Stimulated activated effector memory CD8-positive, alpha-beta T cell treated with anti-CD3 and anti-CD28 coated beads, Interleukin-12 subunit alpha, Interleukin-12 subunit beta, amount 100 ng/mL, for 72 hours (primary cell): ENCODE results near the gene ST7.
"Not testable (repeated sequence)": the region's sequence is repeated elsewhere in the genome, so short reads cannot be mapped to it uniquely, and the experiment has no call there.

Experiments
- ATAC-seq: fragments of 150-1000 bp; cut with Tn5 transposase; 2 replicates; pipeline ENCODE4 v1.10.0; 2021
- DNase-seq, 2 donors: peaks; one replicate each; pipeline ENCODE4 v3.0.0; 2021 to 2022; ENCODE audit warnings: low spot score in 2 of 2
- H3K27ac Mint-ChIP-seq: one replicate; pipeline ENCODE4 v1.8.0; 2022; ENCODE audit warnings: mild to moderate bottlenecking, mixed read lengths
- H3K36me3 Mint-ChIP-seq: one replicate; pipeline ENCODE4 v1.8.0; 2022; ENCODE audit warnings: mild to moderate bottlenecking, mixed read lengths
- H3K4me1 Mint-ChIP-seq: one replicate; pipeline ENCODE4 v1.8.0; 2022; ENCODE audit warnings: mixed read lengths
- H3K4me3 Mint-ChIP-seq: one replicate; pipeline ENCODE4 v1.8.0; 2022; ENCODE audit warnings: mild to moderate bottlenecking, mixed read lengths
- H3K9me3 Mint-ChIP-seq: one replicate; pipeline ENCODE4 v1.8.0; 2022; ENCODE audit warnings: mixed read lengths

The ST7 gene

GRCh38 chr7:116953372-116953905, at the start of gene ST7:
Gene ST7 (plus strand): TSS chr7:116953501. CDS start chr7:116953541, 40 bp downstream.
- Mint-ChIP-seq H3K36me3 (no peaks in the 10 kb centered on the region), H3K9me3 (no peaks in the 10 kb centered on the region), H3K4me3 (peak within 1 kb of the TSS; percentile 76), H3K4me1 (peaks cover 20% of the 10 kb centered on the region), H3K27ac (peak within 1 kb of the TSS; percentile 83)
- ATAC-seq (peak; percentile 83), DNase-seq (peak; percentile 46 to 84)

- Mint-ChIP-seq H3K36me3 (peaks cover 90% of the 10 kb centered on the region), H3K27ac (no peak overlapping the region), H3K4me3 (no peak overlapping the region), H3K4me1 (no peaks in the 10 kb centered on the region), H3K9me3 (no peaks in the 10 kb centered on the region)
- ATAC-seq: no peak
- no peak for DNase-seq
Measured at GRCh38 chr7:116906391-116906790, 46.9 kb upstream of the ST7 start.

- Mint-ChIP-seq H3K4me3 (no peak overlapping the region), H3K4me1 (no peaks in the 10 kb centered on the region), H3K9me3 (no peaks in the 10 kb centered on the region), H3K27ac (no peak overlapping the region), H3K36me3 (peaks cover 92% of the 10 kb centered on the region)
- DNase-seq (no peak), ATAC-seq (no peak)
Measured at GRCh38 chr7:116910383-116910782, 42.9 kb upstream of the ST7 start.

GRCh38 chr7:116911801-116912200, 41.5 kb upstream of the ST7 start:
- DNase-seq: no peak
- H3K4me1 Mint-ChIP-seq: no peaks in the 10 kb centered on the region
- H3K36me3 Mint-ChIP-seq: peaks cover 93% of the 10 kb centered on the region
- ATAC-seq: no peak
- H3K27ac Mint-ChIP-seq: no peak overlapping the region
- no peaks in the 10 kb centered on the region for H3K9me3 Mint-ChIP-seq
- no peak overlapping the region for H3K4me3 Mint-ChIP-seq

- H3K9me3 Mint-ChIP-seq: no peaks in the 10 kb centered on the region
- no peak for DNase-seq
- H3K27ac Mint-ChIP-seq: no peak overlapping the region
- no peaks in the 10 kb centered on the region for H3K4me1 Mint-ChIP-seq
- peaks cover 98% of the 10 kb centered on the region for H3K36me3 Mint-ChIP-seq
- no peak overlapping the region for H3K4me3 Mint-ChIP-seq
- ATAC-seq: no peak
Measured at GRCh38 chr7:116912269-116912909, 40.9 kb upstream of the ST7 start.

GRCh38 chr7:116918704-116919103, 34.6 kb upstream of the ST7 start:
- H3K36me3 Mint-ChIP-seq: peaks cover 78% of the 10 kb centered on the region
- DNase-seq: no peak
- no peak for ATAC-seq
- H3K9me3 Mint-ChIP-seq: no peaks in the 10 kb centered on the region
- H3K4me1 Mint-ChIP-seq: no peaks in the 10 kb centered on the region
- no peak overlapping the region for H3K4me3 Mint-ChIP-seq
- no peak overlapping the region for H3K27ac Mint-ChIP-seq

- DNase-seq: no peak
- H3K27ac Mint-ChIP-seq: no peak overlapping the region
- no peak for ATAC-seq
- no peaks in the 10 kb centered on the region for H3K4me1 Mint-ChIP-seq
- no peak overlapping the region for H3K4me3 Mint-ChIP-seq
- H3K36me3 Mint-ChIP-seq: peaks cover 62% of the 10 kb centered on the region
- no peaks in the 10 kb centered on the region for H3K9me3 Mint-ChIP-seq
Measured at GRCh38 chr7:116920359-116920758, 32.9 kb upstream of the ST7 start.

- Mint-ChIP-seq H3K4me3 (no peak overlapping the region), H3K9me3 (no peaks in the 10 kb centered on the region), H3K27ac (no peak overlapping the region), H3K36me3 (peaks cover 40% of the 10 kb centered on the region), H3K4me1 (no peaks in the 10 kb centered on the region)
- ATAC-seq (no peak), DNase-seq (no peak)
Measured at GRCh38 chr7:116922545-116922944, 30.8 kb upstream of the ST7 start.

- DNase-seq (no peak), ATAC-seq (peak; percentile 45)
- H3K9me3 Mint-ChIP-seq: no peaks in the 10 kb centered on the region
- H3K36me3 Mint-ChIP-seq: peaks cover 19% of the 10 kb centered on the region
- H3K4me1 Mint-ChIP-seq: no peaks in the 10 kb centered on the region
- no peak overlapping the region for H3K27ac Mint-ChIP-seq
- no peak overlapping the region for H3K4me3 Mint-ChIP-seq
Measured at GRCh38 chr7:116924741-116925140, 28.6 kb upstream of the ST7 start.

GRCh38 chr7:116929021-116929420, 24.3 kb upstream of the ST7 start:
- H3K4me1 Mint-ChIP-seq: peaks cover 9% of the 10 kb centered on the region
- H3K27ac Mint-ChIP-seq: no peak overlapping the region
- no peak for ATAC-seq
- H3K4me3 Mint-ChIP-seq: no peak overlapping the region
- DNase-seq: no peak
- H3K9me3 Mint-ChIP-seq: no peaks in the 10 kb centered on the region
- H3K36me3 Mint-ChIP-seq: no peaks in the 10 kb centered on the region

- H3K9me3 Mint-ChIP-seq: no peaks in the 10 kb centered on the region
- no peaks in the 10 kb centered on the region for H3K36me3 Mint-ChIP-seq
- H3K27ac Mint-ChIP-seq: no peak overlapping the region
- ATAC-seq: peak; percentile 87
- H3K4me3 Mint-ChIP-seq: no peak overlapping the region
- peak; percentile 60 to 84 for DNase-seq
- H3K4me1 Mint-ChIP-seq: peaks cover 9% of the 10 kb centered on the region
Measured at GRCh38 chr7:116929914-116930913, 23.1 kb upstream of the ST7 start.

GRCh38 chr7:116932566-116932965, 20.7 kb upstream of the ST7 start:
- DNase-seq (peak in 1 of 2 donors; percentile 32), ATAC-seq (no peak)
- H3K27ac Mint-ChIP-seq: no peak overlapping the region
- no peak overlapping the region for H3K4me3 Mint-ChIP-seq
- H3K9me3 Mint-ChIP-seq: no peaks in the 10 kb centered on the region
- no peaks in the 10 kb centered on the region for H3K36me3 Mint-ChIP-seq
- H3K4me1 Mint-ChIP-seq: peaks cover 9% of the 10 kb centered on the region

GRCh38 chr7:116933465-116933864, 19.8 kb upstream of the ST7 start:
- H3K27ac Mint-ChIP-seq: no peak overlapping the region
- H3K9me3 Mint-ChIP-seq: no peaks in the 10 kb centered on the region
- peaks cover 9% of the 10 kb centered on the region for H3K4me1 Mint-ChIP-seq
- no peak overlapping the region for H3K4me3 Mint-ChIP-seq
- DNase-seq (peak in 1 of 2 donors; percentile 13), ATAC-seq (no peak)
- H3K36me3 Mint-ChIP-seq: no peaks in the 10 kb centered on the region

- Mint-ChIP-seq H3K4me1 (peaks cover 9% of the 10 kb centered on the region), H3K36me3 (no peaks in the 10 kb centered on the region), H3K9me3 (no peaks in the 10 kb centered on the region), H3K4me3 (no peak overlapping the region), H3K27ac (no peak overlapping the region)
- ATAC-seq: no peak
- peak in 1 of 2 donors; percentile 7 for DNase-seq
Measured at GRCh38 chr7:116934580-116934979, 18.7 kb upstream of the ST7 start.

GRCh38 chr7:116936844-116937243, 16.5 kb upstream of the ST7 start:
- H3K4me3 Mint-ChIP-seq, H3K4me1 Mint-ChIP-seq, H3K27ac Mint-ChIP-seq, H3K9me3 Mint-ChIP-seq, H3K36me3 Mint-ChIP-seq: not testable (repeated sequence)
- DNase-seq (peak in 1 of 2 donors; percentile 46), ATAC-seq (peak; percentile 64)
